Activated T-cell treated with anti-CD3 and anti-CD28 coated beads, Interleukin-2, amount 50 U/mL, for 72 hours (primary cell): Measurements from ENCODE around the gene ALPL. TPM values are rescaled to one million over a fixed set of nuclear protein-coding genes. Genes with fewer than 3 reads are reported as not detected.
"Not testable (repeated sequence)": the region's sequence is repeated elsewhere in the genome, so short reads cannot be mapped to it uniquely, and the experiment has no call there.

Source experiments
- ATAC-seq, 2 donors: fragments of 150-1000 bp; cut with Tn5 transposase; replicated peaks in 1 of 2; 2 replicates each; pipeline ENCODE4 v1.10.0; 2021; ENCODE audit warnings: moderate library complexity in 2 of 2, mild to moderate bottlenecking in 1 of 2
- DNase-seq, 2 donors: peaks; one replicate each; pipeline ENCODE4 v3.0.0; 2021 to 2022; ENCODE audit warnings: mixed read lengths in 1 of 2
- H3K27ac Mint-ChIP-seq: one replicate; pipeline ENCODE4 v1.8.0; 2022; ENCODE audit warnings: mild to moderate bottlenecking, moderate library complexity, mixed read lengths
- H3K27me3 Mint-ChIP-seq: one replicate; pipeline ENCODE4 v1.8.0; 2022; ENCODE audit warnings: low read depth, mixed read lengths
- H3K36me3 Mint-ChIP-seq, 2 donors: one replicate each; pipeline ENCODE4 v1.8.0; 2022; ENCODE audit warnings: mixed read lengths in 2 of 2, mild to moderate bottlenecking in 1 of 2; ENCODE audit not compliant: insufficient read depth in 2 of 2
- H3K4me1 Mint-ChIP-seq: one replicate; pipeline ENCODE4 v1.8.0; 2022; ENCODE audit warnings: low read depth, mixed read lengths
- H3K4me3 Mint-ChIP-seq, 2 donors: one replicate each; pipeline ENCODE4 v1.8.0; 2022; ENCODE audit warnings: mild to moderate bottlenecking in 2 of 2, mixed read lengths in 2 of 2, moderate library complexity in 2 of 2
- H3K9me3 Mint-ChIP-seq, 2 donors: one replicate each; pipeline ENCODE4 v1.8.0; 2022; ENCODE audit warnings: mixed read lengths in 2 of 2
- total RNA-seq, 2 donors: library from RNA; stranded (reverse); gene quantifications; one replicate each; pipeline ENCODE4 v1.2.3, GENCODE V29; 2022

Gene ALPL
- total RNA-seq, 2 donors from 2014 or later = 0.23 TPM; not detected in 1

GRCh38 chr1:21562896-21563295 is 53.7 kb downstream of the ALPL start:
- no peak overlapping the region for H3K4me3 Mint-ChIP-seq
- H3K36me3 Mint-ChIP-seq = no peaks in the 10 kb centered on the region
- H3K27me3 Mint-ChIP-seq = no peaks in the 10 kb centered on the region
- no peaks in the 10 kb centered on the region for H3K4me1 Mint-ChIP-seq
- DNase-seq = no peak
- H3K27ac Mint-ChIP-seq = no peak overlapping the region
- H3K9me3 Mint-ChIP-seq = no peaks in the 10 kb centered on the region
- no peak for ATAC-seq

DNA sequence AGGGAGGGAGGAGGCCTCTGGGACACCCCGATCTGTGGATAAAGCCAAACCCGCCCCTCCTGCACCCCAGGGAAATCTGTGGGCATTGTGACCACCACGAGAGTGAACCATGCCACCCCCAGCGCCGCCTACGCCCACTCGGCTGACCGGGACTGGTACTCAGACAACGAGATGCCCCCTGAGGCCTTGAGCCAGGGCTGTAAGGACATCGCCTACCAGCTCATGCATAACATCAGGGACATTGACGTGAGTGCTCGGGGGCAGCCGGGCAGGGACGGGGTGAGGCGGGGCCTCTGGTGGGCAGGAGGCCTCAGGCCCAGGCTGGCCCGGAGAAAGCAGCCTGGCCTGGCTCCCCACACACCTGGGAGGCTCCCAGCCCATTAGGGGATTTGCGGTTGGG is 54.7 kb downstream of the ALPL start:
- H3K27ac Mint-ChIP-seq = no peak overlapping the region
- H3K36me3 Mint-ChIP-seq = no peaks in the 10 kb centered on the region
- DNase-seq (no peak), ATAC-seq (no peak)
- no peaks in the 10 kb centered on the region for H3K27me3 Mint-ChIP-seq
- H3K4me1 Mint-ChIP-seq = no peaks in the 10 kb centered on the region
- H3K9me3 Mint-ChIP-seq = no peaks in the 10 kb centered on the region
- no peak overlapping the region for H3K4me3 Mint-ChIP-seq

DNA sequence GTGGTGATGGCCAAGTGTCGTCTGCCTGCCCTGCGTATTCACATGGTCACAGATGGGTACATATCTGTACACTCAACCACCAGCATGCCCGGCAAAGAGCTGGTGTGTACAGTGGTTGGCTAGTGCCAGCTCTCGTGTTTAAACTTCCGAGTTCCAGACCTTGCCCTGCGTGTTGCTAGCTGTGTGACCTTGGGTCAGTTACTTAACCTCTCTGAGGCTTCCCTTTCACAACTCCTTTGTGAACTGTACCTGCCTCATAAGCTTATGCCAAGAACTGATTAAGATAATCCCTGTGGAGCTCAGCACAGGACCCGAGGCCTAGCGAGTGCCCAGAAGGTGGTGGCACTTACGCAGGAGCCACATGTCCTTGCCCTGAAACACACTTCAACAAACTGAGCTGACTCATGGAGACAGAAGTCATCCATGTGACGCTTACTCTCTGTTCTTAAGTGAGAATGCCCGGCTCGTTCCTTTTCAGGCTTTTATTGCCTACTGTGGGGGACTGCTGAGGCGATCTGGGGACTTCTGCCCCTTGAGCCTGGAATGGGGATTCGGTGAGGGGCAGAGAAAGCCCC is 55.4 kb downstream of the ALPL start:
- Mint-ChIP-seq H3K27me3 (no peaks in the 10 kb centered on the region), H3K4me3 (no peak overlapping the region), H3K36me3 (no peaks in the 10 kb centered on the region), H3K9me3 (no peaks in the 10 kb centered on the region), H3K27ac (no peak overlapping the region), H3K4me1 (no peaks in the 10 kb centered on the region)
- ATAC-seq = no peak
- no peak for DNase-seq

DNA sequence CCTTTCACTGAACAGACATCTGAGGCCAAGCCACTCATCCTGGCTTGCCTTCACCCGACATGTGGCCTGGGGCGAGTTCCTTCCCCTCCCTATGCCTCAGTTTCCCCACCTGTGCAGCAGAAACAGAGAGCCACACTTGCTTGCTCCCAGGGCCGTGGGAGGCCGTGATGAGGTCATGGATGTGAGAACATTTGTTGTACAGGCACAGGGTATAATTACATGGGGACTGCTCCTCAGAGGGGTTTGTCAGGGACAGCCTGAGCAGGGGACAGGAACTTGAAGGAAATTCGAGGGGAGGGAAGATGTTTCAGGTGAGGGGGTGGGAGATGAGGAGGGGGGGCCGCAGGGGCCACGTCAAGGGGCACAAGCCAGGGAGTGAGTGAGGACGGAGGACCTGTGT is 56.1 kb downstream of the ALPL start:
- Mint-ChIP-seq H3K9me3 (no peaks in the 10 kb centered on the region), H3K27ac (no peak overlapping the region), H3K4me3 (no peak overlapping the region), H3K4me1 (no peaks in the 10 kb centered on the region), H3K27me3 (no peaks in the 10 kb centered on the region), H3K36me3 (no peaks in the 10 kb centered on the region)
- no peak for ATAC-seq
- DNase-seq = no peak

GRCh38 chr1:21566361-21566760 is 57.1 kb downstream of the ALPL start:
- H3K27ac Mint-ChIP-seq, ATAC-seq, H3K36me3 Mint-ChIP-seq, DNase-seq, H3K4me1 Mint-ChIP-seq, H3K27me3 Mint-ChIP-seq, H3K9me3 Mint-ChIP-seq, H3K4me3 Mint-ChIP-seq: not testable (repeated sequence)

DNA sequence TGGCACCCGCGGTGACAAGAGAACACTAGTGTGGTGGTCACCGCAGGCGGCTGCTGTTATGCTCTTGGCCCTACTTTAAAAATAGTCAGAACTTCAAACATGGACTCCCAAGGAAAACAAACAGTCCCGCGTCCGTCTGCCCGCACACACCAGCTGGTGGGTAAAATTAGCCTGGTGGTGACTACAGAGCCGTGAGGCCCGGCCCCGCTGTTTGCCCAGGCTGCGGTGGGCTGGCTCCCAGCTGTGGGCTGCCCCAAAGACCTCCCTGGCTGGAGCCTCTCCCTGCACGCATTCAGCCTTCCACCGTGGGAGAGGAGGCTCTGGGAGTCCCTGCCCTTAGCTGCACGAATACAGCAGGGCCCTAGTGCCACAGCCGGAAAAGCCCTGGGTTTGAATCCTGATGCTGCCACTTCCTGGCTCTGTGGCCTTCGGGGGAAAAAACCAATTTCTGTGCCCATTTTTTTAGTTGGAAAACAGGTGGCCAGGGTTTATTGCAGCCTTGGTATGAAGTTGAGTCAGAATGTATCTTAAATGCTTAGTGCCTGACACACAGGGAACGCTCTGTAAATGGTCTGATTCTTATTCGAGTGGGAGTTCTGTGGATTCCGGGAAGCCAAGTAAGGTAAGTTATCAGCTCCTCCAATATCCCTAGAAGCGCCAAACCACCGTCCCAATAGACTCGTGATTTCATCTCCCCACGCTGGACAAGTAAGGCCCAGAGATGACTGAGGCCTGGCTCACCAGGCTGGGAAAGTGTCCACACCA is 58.2 kb downstream of the ALPL start:
- Mint-ChIP-seq H3K4me1 (no peaks in the 10 kb centered on the region), H3K4me3 (no peak overlapping the region), H3K27ac (no peak overlapping the region), H3K27me3 (peaks cover 3% of the 10 kb centered on the region), H3K36me3 (no peaks in the 10 kb centered on the region), H3K9me3 (no peaks in the 10 kb centered on the region)
- DNase-seq = no peak
- ATAC-seq = no peak

- H3K4me3 Mint-ChIP-seq = no peak overlapping the region
- H3K4me1 Mint-ChIP-seq = no peaks in the 10 kb centered on the region
- DNase-seq = no peak
- H3K27me3 Mint-ChIP-seq = peaks cover 11% of the 10 kb centered on the region
- H3K27ac Mint-ChIP-seq = no peak overlapping the region
- ATAC-seq = no peak
- no peaks in the 10 kb centered on the region for H3K36me3 Mint-ChIP-seq
- no peaks in the 10 kb centered on the region for H3K9me3 Mint-ChIP-seq
These were observed 59.0 kb downstream of the ALPL start for GRCh38 chr1:21568006-21568746.

DNA sequence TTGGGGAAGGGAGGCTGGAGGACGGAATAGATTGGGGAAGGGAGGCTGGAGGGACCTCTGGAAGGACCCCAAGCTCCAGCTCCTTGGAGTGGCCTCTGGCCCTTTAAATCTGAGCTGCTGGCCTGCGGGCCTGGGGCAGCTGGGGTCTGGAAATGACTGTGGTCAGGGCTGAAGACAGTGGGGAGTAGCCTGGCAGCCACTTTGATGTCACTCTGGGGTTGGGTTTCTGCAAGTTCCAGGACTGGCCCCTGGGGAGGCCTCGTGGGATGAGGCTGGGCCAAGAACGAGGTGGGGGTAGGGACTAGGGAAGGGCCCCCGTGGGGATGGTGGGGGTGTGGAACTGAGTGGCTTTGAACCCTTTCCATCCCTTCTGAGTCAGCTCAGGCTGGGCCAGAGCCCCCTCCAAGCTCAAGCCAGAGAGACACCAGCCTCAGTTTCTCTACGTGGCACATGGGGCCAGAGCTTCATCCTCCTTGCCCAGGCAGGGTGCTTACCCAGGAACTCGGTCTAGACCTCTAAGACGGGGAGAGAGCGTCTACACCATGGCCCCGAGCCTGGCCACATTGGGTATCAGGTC is 59.7 kb downstream of the ALPL start:
- H3K4me1 Mint-ChIP-seq = no peaks in the 10 kb centered on the region
- no peak for DNase-seq
- no peaks in the 10 kb centered on the region for H3K36me3 Mint-ChIP-seq
- H3K27ac Mint-ChIP-seq = no peak overlapping the region
- H3K9me3 Mint-ChIP-seq = no peaks in the 10 kb centered on the region
- ATAC-seq = no peak
- H3K4me3 Mint-ChIP-seq = no peak overlapping the region
- peaks cover 11% of the 10 kb centered on the region for H3K27me3 Mint-ChIP-seq

- no peaks in the 10 kb centered on the region for H3K9me3 Mint-ChIP-seq
- H3K4me1 Mint-ChIP-seq = no peaks in the 10 kb centered on the region
- H3K4me3 Mint-ChIP-seq = no peak overlapping the region
- no peak overlapping the region for H3K27ac Mint-ChIP-seq
- peaks cover 11% of the 10 kb centered on the region for H3K27me3 Mint-ChIP-seq
- no peaks in the 10 kb centered on the region for H3K36me3 Mint-ChIP-seq
- ATAC-seq (no peak), DNase-seq (no peak)
These were observed 60.8 kb downstream of the ALPL start for GRCh38 chr1:21569820-21570527.

GRCh38 chr1:21570528-21570875 is 61.3 kb downstream of the ALPL start:
- no peak for ATAC-seq
- H3K27me3 Mint-ChIP-seq = peaks cover 11% of the 10 kb centered on the region
- H3K4me3 Mint-ChIP-seq = no peak overlapping the region
- H3K4me1 Mint-ChIP-seq = no peaks in the 10 kb centered on the region
- DNase-seq = no peak
- H3K27ac Mint-ChIP-seq = no peak overlapping the region
- H3K36me3 Mint-ChIP-seq = no peaks in the 10 kb centered on the region
- H3K9me3 Mint-ChIP-seq = no peaks in the 10 kb centered on the region

DNA sequence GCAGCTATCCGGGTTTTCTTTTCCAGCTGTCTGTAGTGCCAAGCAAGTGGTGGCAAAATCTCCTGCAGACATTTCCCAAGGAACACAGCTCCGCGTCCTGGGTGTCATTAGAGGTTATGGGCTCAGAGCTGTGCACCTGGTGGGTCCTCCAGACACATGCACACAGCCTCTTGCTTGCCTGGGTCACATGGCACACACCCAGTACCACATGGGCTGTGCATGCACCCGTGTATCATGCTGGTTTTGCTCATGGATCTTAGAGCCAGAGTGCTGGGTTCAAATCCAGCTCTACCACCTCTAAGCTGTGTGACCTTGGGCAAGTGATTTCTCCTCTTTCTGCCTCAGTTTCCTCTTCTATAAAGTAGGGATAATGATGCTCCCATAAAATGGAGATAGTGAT is 61.7 kb downstream of the ALPL start:
- H3K27me3 Mint-ChIP-seq = peaks cover 11% of the 10 kb centered on the region
- H3K4me1 Mint-ChIP-seq = no peaks in the 10 kb centered on the region
- H3K4me3 Mint-ChIP-seq = no peak overlapping the region
- H3K9me3 Mint-ChIP-seq = no peaks in the 10 kb centered on the region
- ATAC-seq (no peak), DNase-seq (no peak)
- no peaks in the 10 kb centered on the region for H3K36me3 Mint-ChIP-seq
- no peak overlapping the region for H3K27ac Mint-ChIP-seq

- H3K4me1 Mint-ChIP-seq = no peaks in the 10 kb centered on the region
- no peak overlapping the region for H3K27ac Mint-ChIP-seq
- no peak for ATAC-seq
These were observed 63.0 kb downstream of the ALPL start for GRCh38 chr1:21572221-21572620.

DNA sequence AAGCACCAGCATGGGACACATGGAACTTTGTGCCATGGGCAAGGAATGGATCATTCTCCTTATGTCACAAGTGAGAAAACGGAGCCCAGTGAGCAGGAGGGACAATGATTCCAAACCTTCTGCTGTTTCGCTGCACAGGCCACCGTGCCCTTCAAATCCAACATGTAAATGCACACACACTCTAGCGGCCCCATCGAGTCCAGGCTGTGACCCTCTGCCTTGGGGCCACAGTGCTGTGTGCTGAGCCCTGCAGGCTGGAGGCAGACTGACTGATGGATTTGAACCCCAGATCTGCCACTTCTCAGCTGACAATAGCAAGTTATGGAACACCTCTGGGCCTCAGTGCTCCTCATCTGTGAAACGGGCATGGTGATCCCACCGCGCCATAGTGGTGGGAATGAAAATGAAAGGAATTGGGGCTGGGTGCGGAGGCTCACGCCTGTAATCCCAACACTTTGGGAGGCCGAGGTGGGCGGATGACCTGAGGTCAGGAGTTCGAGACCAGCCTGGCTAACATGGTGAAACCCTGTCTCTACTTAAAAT is 63.6 kb downstream of the ALPL start:
- no peak for ATAC-seq
- H3K27me3 Mint-ChIP-seq = peaks cover 11% of the 10 kb centered on the region
- H3K9me3 Mint-ChIP-seq = no peaks in the 10 kb centered on the region

More at GRCh38 chr1:21572221-21572620, 63.0 kb downstream of the ALPL start:
- Mint-ChIP-seq H3K4me3 (no peak overlapping the region), H3K27me3 (peaks cover 11% of the 10 kb centered on the region), H3K36me3 (no peaks in the 10 kb centered on the region), H3K9me3 (no peaks in the 10 kb centered on the region)
- DNase-seq = no peak

More for the DNA sequence above, 63.6 kb downstream of the ALPL start:
- Mint-ChIP-seq H3K36me3 (no peaks in the 10 kb centered on the region), H3K4me3 (no peak overlapping the region), H3K4me1 (no peaks in the 10 kb centered on the region), H3K27ac (no peak overlapping the region)
- no peak for DNase-seq
